ENCODE measurements around the gene CPEB1. TPM values are rescaled to one million over a fixed set of nuclear protein-coding genes. Genes with fewer than 3 reads are reported as not detected.
"Not testable (repeated sequence)": the region's sequence is repeated elsewhere in the genome, so short reads cannot be mapped to it uniquely, and the experiment has no call there.

The CPEB1 gene
- total RNA-seq, 1 experiment from 2014 or later = 6.6 TPM

DNA sequence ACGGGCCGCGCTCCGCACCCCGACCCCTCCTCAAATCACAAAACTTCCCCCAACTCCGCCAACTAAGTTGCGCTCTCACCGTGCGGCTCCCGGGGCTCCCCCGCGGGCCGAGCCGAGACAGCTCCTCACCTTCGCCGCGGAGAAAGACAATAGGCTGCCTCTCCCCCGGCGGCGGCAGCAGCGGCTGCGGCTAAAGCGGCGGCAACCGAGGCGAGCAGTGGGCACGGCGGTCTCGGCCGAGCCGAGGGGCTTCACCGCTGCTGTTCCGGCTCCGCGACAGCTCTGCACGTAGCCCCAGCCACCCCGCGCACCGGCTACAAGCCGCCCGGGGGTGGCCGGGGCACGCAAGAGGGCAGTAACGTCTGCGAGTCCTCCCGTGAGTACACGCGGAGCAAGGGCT lies 133.6 kb downstream of the CPEB1 start:
- not testable (repeated sequence) for DNase-seq (ENCODE audit: low spot score)

DNA sequence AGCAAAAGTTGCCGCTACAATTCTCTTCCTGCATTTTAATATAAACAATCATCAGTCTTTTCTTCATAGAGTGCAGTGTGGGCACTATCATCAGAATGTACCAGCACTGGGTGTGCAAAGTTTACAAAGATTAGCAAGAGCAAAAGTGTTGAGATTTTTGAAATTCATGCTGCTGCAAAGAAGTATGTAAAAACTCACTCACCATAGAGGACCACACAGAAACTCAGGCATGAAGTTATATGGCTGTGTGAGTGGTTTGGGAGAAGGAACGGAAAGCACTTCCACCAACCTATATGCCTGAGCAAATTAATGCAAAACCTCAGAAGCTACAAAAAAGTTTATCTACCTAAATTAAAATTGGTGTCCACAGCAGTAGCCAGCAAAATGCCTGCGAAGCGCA lies 139.5 kb downstream of the CPEB1 start:
- DNase-seq (ENCODE audit: low spot score) = not testable (repeated sequence)

DNA sequence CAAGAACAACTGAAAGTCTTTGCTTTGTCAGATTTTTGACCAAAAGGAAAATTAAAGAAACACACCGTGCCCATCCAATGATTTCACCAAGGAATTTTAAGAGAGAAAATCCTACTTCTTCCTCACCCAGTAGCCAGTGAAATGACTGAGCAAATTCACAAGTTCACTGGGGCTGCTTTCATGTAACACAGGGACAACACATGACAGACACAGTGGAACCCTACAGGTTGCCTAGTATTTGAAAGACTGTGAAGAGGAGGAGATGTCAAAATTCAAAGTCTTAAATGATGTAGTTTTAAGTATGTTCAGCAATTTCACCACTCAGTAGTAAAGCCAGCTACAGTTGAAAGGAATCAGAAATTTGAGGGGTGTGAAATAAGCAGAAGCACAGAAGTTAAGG lies 140.1 kb downstream of the CPEB1 start:
- DNase-seq (ENCODE audit: low spot score) = not testable (repeated sequence)

DNA sequence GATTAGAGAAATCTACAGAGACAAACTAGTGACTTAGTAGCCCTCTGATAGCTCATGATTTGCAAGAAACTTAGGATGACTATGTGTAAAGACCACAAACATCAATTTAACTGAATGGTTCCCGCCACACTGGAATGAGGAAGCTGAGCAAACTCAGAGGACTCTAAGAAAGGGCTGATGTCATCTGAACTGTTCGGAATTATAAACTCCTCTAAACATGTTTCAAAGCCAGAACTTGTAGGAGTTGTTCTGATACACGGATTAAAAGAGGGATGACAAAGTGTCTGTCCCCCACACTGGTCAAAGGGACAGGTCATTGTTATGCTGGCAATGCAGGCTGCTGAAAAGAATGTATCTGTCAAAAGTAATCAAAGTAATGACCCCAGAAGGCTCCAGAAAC lies 141.3 kb downstream of the CPEB1 start:
- DNase-seq (ENCODE audit: low spot score) = not testable (repeated sequence)

DNA sequence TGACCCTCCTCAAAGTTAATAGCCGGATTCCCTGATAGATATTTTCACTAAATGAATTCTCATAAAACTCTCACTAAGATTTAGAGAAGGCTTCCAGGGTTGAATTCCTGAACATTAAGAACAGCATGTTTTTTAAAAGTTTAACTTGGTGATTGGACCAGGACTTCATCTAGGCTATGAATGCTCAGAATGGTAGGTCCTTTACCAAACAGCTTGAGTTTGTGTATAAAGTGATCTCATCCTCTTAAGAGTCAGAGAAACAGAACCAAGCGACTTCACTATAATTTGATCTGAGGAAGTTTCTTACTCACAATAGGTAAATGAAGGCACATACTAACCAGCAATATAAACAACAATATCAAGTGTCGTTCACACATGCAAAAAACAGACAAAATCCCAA lies 143.1 kb downstream of the CPEB1 start:
- not testable (repeated sequence) for DNase-seq (ENCODE audit: low spot score)

DNA sequence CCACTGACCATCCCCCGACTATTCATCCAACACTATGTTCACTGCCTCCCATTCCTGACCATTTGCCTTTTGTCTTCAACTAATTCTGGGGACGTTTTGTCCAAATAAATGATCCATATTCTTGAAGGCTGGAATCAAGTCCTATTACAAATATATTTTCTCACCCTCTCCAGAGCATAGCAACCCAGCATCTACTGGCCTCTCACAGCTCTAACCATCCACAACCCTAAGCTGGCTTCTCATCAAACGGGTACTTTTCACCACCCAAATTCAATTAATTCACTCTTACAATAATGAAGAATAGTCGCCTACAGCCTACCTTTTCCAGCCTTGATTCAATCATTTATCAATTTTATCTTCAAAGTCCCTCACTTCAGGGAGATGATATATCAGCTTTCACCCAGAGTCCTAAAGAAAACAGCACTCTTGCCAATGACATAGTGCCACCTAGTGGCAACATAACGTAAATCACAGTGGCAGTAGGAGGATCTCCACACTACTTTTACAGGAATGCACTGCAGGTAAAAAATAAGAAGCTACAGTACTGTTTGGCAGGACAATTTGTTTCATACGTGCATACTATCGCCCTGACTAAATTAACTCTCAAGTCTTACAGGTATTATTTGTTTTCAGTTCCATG lies 144.3 kb downstream of the CPEB1 start:
- not testable (repeated sequence) for DNase-seq (ENCODE audit: low spot score)

DNA sequence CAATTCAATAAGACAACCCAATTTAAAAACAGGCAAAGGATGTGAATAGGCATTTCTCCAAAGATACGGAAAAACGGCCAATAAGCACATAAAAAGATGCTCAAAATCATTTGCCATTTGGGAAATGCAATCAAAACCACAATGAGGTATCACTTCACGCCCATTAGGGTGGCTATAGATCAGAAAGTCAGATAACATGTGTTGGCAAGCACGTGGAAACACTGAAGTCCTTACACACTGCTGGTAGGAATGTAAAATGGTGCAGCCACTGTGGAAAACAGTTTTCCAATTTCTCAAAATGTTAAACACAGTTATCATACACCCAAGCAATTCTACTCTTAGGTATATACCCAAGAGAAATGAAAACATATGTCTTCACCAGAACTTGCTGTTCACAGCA lies 146.4 kb downstream of the CPEB1 start:
- not testable (repeated sequence) for DNase-seq (ENCODE audit: low spot score)

DNA sequence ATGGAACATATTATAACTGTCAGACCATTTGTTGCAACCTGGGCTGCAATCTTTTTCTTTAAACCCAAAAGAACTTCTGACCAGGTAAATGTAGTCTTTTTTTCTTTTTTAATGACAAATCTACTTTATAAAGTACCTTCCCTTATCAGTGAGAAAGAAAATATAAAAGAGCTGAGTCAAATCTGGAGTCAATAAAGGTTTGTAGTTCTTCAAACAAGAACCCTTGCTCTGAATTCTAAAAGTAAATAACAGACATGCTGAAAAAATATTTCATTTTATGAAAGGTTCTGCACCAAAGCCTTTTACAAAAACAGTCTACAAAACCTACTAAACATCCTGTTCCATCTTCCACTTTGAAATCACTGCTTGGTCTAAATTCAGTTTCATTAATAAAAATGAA lies 149.2 kb downstream of the CPEB1 start:
- not testable (repeated sequence) for DNase-seq (ENCODE audit: low spot score)

Other genes with a start within 250 kb of the CPEB1 start
- 0.37 and 0.75 TPM in 2 replicates for gene GOLGA6L9, start 217.5 kb downstream of the CPEB1 start, total RNA-seq (2014; rRNA removed; shearing (Covaris generic))
- 3,004 and 3,097 TPM in 2 replicates for gene RPS17, start 106.9 kb downstream of the CPEB1 start, total RNA-seq (2014; rRNA removed; shearing (Covaris generic))
- 0.14 and 0.51 TPM in 2 replicates for gene AP3B2, start 62.5 kb upstream of the CPEB1 start, total RNA-seq (2014; rRNA removed; shearing (Covaris generic))
- not detected in 2 replicates for gene FSD2, start 158.7 kb upstream of the CPEB1 start, total RNA-seq (2014; rRNA removed; shearing (Covaris generic))
- 2.5 and 7.1 TPM in 2 replicates for gene WHAMM, start 162.3 kb upstream of the CPEB1 start, total RNA-seq (2014; rRNA removed; shearing (Covaris generic))

All from H4 (cell line).